GM11168 (cell line): ENCODE measurements around the gene SPRYD4.
"Not testable (repeated sequence)": the region's sequence is repeated elsewhere in the genome, so short reads cannot be mapped to it uniquely, and the experiment has no call there.

Source experiments
- in situ Hi-C: fragments of 300-500 bp; cut with MboI; formaldehyde crosslinking; loops from one replicate; pipeline ENCODE4 v1.12.0; 2022; ENCODE audit warnings: low sequenced_read_pairs; ENCODE audit not compliant: unreplicated experiment

Gene SPRYD4

DNA sequence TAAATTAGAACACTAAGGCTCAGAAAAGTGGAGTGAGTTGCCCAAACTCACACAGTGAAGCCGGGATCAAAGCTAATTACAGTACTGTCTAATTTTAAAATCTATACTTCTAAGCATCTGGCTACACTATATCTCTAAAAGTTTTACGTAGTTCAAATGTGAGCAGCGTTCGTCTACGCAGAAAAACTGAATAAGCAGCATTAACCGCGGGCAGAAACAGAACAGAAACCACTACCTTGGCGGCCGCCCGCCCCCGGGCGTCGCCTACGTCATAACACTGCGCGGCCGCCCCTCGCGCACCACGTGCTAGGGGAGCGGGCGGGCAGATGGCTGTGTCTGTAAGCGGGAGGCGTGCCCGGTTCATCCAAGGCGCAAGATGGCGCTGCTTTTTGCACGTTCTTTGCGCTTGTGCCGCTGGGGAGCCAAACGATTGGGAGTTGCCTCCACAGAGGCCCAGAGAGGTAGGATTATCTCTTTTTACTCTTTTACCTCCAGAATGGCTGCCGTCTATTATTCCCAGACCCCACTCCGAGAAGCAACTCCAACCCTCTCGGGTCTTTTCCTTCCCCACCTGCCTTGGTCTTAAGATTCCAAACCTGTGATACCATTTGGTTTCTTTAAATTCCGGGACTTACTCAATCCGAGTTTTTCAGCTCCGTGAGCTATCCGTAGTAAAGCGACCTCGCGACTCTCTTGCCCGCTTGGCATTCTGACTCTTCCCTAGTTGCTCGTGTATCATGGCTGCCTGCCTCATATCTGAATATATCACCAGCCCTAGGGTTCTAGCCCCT, at the start of gene SPRYD4:
Gene SPRYD4 (plus strand): TSS at position 363 of the 791 bp plus-strand sequence. CDS start 14 bp downstream, at position 377.
- in situ Hi-C loops, result no loop called here

DNA sequence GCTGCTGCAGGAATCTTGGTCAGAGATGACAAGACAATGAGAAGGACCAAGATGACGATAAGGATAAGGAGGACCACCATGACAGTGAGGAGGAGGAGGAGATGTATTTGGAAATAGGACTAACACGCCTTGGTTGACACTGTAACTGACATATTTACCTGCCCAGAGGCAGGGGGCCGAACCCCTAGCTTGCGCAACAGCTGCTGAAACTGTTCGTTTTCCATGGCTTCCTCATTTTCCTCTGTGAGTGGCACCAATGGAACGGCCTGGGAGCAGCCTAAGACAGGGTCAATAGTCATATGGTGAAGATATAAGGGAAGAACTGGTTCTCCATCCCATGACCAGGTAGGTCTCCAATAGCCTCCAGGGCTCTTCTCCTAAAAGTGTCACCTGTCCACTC, 48.0 kb upstream of the SPRYD4 start:
- in situ Hi-C loops, result no loop called here

DNA sequence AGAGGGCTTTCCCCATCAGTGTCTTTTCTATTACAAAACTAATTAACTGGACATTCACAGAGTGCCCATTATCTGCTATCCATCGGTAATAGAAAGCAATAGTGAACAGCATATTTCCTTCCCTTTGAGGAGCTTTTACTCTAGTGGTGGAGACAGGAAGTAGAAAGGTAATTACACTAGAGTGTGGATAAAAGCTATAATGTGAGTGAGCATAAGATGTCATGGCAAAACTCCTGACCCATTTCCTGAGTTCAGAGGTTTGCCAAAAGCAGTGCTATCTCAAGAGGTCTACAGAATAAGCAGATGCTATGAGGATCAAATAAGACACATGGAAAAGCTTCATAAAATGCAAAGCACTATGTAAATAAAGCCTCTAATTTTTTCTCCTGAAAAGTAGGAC, 43.2 kb upstream of the SPRYD4 start:
- in situ Hi-C loops, result no loop called here

DNA sequence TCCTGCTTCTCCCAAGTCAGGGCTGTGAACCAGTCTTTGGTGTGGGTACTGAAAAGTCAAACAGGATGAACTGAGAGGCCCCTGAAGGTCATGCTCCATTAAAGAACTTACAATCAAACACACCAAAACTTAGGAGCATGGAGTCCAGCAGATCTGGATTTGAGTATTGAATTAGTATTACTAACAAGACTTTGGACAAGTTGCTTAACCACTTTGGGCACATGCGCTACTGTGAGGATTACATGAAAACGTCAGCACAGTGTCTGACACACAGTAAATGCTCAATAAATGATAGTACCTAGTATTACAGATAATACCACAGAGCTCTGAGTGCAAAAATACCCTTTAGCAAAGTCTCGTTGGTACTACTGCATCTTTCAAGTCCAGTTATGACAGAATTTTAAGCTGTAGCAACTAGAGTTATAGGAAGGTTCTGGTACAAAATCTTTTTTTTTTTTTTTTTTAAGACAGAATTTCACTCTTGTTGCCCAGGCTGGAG, 42.4 kb upstream of the SPRYD4 start:
- in situ Hi-C loops, result no loop called here

DNA sequence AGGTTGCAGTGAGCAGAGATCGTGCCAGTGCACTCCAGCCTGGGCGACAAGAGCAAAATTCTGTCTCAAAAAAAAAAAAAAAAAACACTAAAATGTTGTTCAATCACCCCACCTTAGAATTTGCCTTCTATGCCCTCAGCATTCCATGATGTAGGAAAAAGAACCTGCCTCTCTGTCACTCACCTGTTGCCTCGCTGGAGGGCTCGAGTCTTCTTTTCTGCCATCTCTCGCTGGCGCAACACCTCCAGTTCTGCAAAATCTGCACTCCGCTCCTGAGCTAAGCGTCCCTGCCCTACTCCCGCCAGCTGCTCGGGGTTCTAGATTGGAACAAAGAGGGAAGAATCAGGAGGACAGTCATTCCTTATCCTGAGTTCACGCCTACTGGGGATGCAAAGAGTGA, 37.1 kb upstream of the SPRYD4 start:
- in situ Hi-C loops, result no loop called here

DNA sequence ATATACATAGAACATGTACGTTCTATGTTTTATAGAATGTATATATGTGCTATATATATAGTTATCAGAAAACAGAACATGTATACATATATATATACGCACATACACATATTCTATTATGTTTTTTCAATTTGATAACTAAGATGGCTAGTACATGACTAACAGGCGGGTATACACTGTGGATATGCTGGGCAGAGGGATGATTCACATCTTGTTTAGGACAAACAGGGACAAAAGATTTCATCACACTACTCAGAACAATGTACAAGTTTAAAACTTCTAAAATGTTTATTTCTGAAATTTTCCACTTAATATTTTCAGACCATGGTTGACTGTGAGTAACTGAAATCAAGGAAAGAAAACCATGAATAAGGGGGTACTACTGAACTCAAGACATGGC, 36.5 kb upstream of the SPRYD4 start:
- in situ Hi-C loops, result no loop called here

DNA sequence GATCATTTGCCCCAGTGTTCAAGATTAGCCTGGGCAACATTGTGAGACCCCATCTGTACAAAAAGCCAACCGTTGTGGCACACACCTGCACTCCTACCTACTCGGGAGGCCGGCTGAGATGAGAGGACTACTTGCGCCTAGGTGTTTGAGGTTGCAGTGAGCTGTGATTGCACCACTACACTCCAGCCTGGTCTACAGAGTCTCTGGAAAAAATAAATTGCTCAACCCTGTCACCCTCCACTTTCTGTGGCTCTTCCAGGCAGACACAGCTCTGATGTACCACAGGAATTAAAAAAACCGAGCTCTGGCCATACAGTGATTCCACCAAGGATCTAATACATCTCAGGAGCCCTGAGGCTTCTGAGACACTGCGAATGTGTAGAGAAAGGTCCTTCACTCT, 33.5 kb upstream of the SPRYD4 start:
- in situ Hi-C loops, result no loop called here

DNA sequence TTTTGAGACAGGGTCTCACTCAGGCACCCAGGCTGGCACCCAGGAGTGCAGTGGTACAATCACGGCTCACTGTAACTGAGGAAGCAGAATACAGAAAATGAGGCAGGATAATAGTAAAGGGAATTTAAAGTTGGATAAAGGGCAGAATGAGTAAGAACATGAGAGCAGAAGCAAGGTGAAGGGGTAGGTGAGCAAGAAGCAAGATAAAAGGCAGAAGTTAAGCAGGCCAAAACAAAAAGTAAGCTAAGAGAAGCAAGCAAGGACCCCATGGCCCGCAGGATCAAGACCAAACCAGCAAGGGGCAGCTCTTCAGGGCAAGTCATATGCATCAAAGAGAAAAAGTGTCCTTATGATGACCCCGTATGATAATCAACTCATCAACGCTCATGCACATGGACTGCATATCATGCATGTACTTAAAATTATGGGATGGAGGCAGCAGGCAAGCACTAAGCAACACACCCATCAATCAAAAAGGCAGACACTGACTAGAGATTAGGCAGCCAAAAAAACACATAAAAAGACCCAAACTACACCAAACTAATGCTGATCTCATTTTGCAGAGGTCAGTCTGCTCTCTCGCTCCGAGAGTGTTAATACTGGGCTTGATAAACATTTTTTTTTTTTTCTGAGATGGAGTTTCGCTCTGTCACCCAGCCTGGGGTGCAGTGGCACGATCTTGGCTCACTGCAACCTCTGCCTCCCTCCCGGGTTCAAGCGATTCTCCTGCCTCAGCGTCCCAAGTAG, 30.8 kb upstream of the SPRYD4 start:
- in situ Hi-C loops, result no loop called here

DNA sequence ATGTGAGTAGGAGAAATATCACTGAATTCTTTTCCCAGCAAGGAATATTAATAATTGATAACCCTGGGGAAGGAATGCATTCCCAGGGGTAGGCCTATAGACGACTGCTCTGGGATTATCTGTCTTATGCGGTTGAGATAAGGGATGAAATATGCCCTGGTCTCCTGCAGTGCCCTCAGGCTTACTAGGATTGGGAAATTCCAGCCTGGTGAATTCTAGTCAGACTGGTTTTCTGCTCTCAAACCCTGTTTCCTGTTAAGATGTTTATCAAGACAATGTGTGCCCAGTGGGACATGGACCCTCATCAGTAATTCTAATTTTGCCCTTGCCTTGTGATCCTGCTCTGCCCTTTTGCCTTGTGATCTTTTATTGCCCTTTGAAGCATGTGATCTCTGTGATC, 25.2 kb upstream of the SPRYD4 start:
- in situ Hi-C loops, result not testable (repeated sequence)

DNA sequence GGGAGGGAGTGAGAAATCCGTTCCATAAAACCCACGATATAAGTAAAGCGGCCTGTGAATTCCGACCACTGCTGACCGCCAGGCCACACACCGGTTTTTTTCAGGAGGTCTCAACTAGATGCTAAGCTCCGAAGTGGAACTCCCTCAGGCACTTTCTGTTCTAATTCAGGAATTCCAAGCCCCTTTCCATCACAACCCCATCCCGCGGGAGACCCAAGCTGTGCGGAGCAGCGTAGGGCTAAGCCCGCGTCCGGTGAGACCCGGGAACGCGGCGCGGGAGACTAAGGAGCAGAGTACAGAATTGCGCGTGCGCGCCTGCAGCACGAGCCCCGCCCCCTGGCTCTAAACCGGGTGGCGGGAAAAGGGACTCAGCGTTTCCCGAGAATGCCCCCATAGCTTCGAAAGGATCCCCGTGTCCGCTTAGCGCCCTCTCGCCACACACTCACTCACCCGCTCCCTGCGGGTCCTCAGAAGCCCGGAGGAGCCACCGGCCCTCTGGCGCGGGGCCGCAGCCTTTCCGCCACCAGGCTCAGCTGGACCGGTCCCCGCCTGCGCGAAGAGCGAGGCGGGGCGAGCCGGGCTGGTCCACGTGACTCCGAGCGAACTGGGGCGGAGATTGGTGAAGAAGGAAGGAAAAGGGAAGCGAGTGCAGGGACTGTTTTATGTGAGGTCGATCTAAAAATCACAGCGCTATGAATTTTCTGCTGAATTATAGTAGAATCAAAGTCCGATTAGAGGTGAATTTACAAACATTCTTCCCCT, 19.3 kb upstream of the SPRYD4 start, which contains the start of gene TIMELESS:
Gene TIMELESS (minus strand): TSS at position 567 of the 762 bp plus-strand sequence. CDS start 15,256 bp downstream, outside the sequence.
- in situ Hi-C loops, result no loop called here

DNA sequence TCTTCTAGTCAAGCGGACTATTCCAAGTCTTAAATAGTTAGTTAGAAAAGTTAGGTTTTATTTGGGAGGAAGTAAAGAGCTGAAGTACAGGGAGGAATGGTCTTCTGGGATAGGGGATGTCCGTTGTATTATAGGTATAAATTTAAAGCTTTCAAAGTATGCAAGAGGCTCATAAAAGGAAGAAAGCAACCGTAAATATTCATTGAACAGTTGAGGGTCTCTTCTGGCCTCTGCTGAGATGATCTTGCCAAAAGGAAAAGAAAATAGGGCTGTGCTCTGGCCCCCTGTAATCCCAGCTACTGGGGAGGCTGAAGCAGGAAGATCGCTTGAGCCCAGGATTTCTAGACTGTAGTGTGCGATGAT, 18.8 kb upstream of the SPRYD4 start:
- in situ Hi-C loops, result no loop called here

DNA sequence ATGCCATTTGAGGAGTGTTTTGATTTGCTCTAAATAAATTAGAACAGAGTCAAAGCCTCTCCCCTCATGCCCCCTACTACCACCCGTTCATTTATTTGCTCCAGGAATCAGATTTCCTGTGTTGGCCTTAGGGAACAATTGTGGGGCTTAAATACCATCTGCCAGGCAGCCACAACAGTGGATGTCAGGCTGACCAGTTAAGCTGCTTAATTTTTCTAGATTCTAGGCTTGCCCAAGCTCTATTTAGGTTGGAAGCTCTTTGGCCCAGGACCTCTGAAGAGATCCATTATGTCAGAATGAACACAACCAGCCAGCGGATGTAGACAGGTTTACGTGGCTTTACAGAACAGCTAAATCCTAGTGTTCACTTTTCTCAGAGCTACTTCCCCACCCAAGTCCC, 18.1 kb upstream of the SPRYD4 start:
- in situ Hi-C loops, result no loop called here

DNA sequence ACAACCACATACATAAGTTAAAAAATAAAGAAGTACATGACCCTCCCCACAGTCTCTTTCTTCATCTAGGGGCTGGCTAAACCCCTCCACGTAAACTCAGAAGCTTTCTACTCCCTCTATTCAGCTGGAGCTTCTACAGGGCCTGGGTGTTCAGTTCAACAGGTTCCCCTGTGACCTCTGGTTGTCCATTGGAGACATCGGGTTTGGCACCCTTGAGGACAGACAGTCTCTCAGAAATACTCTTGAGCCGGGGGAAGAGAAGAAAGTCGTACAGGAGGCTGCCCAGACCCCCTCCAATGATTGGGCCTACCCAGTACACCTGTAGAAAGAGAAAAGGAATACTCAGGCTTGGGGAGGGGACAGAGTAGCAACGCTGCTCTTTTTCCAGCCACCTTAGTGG, 17.2 kb upstream of the SPRYD4 start:
- in situ Hi-C loops, result no loop called here

DNA sequence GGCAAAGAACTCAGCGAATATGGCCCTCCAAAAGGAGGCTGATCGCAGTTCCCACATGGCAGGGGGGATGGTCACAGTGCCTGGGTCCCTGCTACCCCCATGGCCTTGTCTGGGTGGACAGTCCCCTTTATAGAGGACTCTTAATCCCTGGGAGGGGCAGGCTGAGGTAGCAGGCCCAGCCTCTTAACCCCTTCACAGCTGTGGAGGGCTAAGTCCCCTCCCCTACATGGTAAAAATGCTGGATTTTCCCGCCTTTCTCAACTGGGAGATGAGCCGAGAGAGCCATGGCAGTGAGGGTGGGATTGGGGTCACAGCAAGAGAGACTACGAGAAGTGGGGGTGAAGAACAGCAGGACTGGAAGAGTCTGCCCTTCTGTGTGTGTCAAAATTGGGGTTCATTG, 13.8 kb upstream of the SPRYD4 start, which contains the start of gene MIP:
Gene MIP (minus strand): TSS at position 101 of the 400 bp plus-strand sequence. CDS start 44 bp downstream, at position 57.
- in situ Hi-C loops, result no loop called here

DNA sequence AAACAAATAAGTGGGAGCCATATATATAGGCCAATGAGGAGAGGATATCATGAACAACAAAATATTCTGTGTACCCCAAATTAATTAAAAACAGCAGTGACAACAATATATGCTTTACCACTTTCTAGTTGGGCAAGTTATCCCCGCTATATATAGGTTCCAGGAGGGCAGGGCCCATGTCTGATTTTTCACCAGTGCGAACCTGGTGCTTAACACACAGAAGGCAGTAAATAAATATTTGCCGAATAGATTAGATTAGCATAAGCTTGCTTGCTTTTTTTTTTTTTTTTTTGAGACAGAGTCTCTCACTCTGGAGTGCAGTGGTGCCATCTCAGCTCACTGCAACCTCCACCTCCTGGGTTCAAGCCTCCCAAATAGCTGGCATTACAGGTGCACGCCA, 10.6 kb upstream of the SPRYD4 start:
- in situ Hi-C loops, result no loop called here

DNA sequence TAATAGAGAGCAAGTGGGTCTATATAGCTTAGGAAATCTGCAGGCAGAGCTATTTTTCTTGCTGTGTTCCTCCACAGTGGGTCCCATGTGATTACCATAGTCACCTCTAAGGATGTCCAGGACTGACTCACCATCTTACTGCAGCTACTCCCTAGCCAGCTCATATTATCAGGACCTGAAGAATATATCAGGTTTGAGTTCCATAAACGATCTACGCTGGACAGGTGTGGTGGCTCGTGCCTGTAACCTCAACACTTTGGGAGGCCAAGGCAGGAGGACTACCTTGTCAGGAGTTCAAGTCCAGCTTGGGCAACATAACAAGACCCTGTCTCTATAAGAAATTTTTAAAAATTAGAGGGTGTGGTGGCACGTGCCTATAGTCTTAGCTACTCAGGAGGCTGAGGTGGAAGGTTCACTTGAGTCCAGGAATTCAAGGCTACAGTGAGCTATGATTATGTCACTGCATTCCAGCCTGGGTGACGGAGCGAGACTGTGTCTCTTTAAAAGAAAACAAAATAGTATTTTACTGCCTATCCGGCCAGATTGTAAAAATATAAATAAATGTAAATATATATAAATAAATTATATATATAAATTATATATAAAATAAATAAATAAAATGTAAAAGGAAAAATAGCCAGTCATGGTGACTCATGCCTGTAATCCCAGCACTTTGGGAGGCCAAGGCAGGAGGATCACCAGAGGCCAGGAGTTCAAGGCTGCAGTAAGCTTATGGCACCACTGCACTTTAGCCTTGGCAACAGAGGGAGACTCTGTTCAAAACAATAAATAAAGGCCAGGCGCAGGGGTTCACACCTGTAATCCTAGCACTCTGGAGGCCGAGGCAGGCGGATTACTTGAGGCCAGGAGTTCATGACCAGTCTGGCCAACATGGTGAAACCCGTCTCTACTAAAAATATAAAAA, 6.9 kb upstream of the SPRYD4 start:
- in situ Hi-C loops, result no loop called here

DNA sequence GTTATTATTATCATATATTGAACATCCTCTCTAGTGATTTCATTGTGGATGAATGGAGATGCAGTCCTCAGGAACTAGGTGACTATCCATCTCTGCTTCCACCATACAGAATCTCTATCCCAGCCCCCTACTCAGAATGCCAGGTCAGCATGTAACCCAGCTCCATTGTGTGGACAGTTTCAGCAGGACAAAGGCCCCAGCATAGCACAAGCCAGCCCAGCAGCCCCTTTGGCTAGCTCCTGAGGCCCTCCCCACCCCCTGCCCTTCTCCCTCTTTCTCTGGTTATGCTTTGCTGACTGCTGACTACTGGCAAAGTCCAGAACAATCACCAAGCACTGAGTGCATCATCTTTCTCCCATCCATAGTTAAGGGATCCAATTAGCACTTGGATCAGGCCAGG, 5.8 kb upstream of the SPRYD4 start:
- in situ Hi-C loops, result no loop called here

DNA sequence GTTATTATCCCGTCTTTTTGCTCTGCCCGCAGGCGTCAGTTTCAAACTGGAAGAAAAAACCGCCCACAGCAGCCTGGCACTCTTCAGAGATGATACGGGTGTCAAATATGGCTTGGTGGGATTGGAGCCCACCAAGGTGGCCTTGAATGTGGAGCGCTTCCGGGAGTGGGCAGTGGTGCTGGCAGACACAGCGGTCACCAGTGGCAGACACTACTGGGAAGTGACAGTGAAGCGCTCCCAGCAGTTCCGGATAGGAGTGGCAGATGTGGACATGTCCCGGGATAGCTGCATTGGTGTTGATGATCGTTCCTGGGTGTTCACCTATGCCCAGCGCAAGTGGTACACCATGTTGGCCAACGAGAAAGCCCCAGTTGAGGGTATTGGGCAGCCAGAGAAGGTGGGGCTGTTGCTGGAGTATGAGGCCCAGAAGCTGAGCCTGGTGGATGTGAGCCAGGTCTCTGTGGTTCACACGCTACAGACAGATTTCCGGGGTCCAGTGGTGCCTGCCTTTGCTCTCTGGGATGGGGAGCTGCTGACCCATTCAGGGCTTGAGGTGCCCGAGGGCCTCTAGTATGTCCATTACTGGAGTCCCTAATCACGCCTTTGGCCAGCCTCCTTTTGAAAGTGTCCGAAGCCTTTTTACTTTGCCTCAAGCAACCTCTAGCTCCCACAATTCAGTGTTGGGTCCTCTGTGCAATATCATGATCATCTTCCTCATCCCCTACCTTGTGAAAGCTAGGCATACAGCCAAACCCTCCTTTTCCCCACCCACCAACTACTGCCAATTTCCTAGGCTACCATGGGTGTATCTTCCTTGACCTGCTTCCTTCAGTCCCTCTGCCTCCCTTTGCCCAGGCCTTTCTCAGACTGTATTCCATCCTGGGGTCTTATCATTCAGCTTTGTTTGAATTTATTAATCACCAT, 891 bp downstream of the SPRYD4 start:
- in situ Hi-C loops, result no loop called here

DNA sequence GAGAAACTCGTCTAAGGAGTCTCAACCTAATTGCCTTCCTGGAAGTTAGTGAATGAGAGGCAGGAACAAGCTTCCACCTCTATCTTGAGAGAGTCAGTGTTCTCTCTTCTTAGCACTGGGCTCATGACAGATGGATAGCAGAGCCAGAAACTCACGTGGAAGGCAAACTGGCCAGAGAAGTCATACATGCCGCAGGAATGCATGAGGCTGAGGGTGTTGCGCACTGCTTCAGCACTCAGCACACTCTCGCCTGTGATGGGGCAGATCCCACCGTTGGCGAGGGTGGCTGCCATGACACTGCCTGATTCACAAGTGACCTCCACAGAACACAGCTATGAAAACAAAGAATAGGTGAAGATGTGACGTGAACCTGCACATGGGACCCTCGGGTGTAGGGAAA, 6.0 kb downstream of the SPRYD4 start:
- in situ Hi-C loops, result no loop called here
